ENCODE data around the gene ALDOB. TPM values are rescaled to one million over a fixed set of nuclear protein-coding genes. Genes with fewer than 3 reads are reported as not detected.

Gene ALDOB
- total and polyA plus RNA-seq, 2 of the 13 experiments (the other 11 are each of a cell fraction or from before 2014, with no cell fraction given): 0.29 to 0.97 TPM

DNA sequence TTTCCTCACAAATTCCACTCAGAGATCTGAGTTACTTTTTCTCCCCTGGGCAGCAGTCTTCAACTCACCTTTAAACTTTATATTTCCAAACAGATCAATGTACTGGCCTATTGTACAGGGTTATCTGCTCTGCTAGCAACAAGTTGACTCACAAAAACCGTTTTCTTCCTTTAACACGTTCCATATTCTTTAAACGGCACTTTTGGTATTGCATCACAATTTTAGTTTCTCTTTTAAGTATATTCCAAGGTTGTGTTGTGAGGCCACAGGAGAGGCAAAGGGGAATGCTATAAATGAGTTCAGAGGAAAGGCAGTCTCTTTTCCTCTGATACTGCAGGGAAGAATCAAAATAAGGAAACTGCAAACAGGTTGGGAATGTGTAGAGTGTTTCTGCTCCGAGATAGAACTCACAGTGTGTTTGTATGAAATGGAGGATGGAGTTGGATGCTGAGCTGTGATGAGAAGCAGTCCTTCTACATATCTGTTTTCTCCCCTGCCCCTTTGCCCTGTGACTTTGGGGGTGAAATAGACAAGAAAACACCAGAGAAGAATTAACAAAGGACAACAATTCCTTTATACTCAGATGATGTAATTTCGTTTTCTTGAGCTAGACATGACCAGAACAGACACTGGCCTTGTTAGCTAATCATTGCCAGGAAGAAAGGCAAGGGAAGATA, 9.9 kb upstream of the ALDOB start (continued):
- TF ChIP-seq, protein P1, sequence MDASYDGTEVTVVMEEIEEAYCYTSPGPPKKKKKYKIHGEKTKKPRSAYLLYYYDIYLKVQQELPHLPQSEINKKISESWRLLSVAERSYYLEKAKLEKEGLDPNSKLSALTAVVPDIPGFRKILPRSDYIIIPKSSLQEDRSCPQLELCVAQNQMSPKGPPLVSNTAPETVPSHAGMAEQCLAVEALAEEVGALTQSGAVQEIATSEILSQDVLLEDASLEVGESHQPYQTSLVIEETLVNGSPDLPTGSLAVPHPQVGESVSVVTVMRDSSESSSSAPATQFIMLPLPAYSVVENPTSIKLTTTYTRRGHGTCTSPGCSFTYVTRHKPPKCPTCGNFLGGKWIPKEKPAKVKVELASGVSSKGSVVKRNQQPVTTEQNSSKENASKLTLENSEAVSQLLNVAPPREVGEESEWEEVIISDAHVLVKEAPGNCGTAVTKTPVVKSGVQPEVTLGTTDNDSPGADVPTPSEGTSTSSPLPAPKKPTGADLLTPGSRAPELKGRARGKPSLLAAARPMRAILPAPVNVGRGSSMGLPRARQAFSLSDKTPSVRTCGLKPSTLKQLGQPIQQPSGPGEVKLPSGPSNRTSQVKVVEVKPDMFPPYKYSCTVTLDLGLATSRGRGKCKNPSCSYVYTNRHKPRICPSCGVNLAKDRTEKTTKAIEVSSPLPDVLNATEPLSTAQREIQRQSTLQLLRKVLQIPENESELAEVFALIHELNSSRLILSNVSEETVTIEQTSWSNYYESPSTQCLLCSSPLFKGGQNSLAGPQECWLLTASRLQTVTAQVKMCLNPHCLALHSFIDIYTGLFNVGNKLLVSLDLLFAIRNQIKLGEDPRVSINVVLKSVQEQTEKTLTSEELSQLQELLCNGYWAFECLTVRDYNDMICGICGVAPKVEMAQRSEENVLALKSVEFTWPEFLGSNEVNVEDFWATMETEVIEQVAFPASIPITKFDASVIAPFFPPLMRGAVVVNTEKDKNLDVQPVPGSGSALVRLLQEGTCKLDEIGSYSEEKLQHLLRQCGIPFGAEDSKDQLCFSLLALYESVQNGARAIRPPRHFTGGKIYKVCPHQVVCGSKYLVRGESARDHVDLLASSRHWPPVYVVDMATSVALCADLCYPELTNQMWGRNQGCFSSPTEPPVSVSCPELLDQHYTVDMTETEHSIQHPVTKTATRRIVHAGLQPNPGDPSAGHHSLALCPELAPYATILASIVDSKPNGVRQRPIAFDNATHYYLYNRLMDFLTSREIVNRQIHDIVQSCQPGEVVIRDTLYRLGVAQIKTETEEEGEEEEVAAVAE (CRISPR knock-in tag; IDR thresholded peaks at IDR 0.05; ENCODE audit: borderline replicate concordance): no peak; the same call in 1 of the 2 replicates
- TF ChIP-seq ZNF616 (CRISPR knock-in tag; IDR thresholded peaks at IDR 0.05; ENCODE audit: low read depth) (no peak), ZNF605 (CRISPR knock-in tag; IDR thresholded peaks at IDR 0.05) (no peak), TBX2 (CRISPR knock-in tag; IDR thresholded peaks at IDR 0.05; ENCODE audit: borderline replicate concordance) (peak; percentile 52), NCOA2 (CRISPR knock-in tag; IDR thresholded peaks at IDR 0.05) (peak; percentile 63), ZNF572 (CRISPR knock-in tag; IDR thresholded peaks at IDR 0.05) (no peak), ZNF441 (CRISPR knock-in tag; IDR thresholded peaks at IDR 0.05; ENCODE audit: borderline replicate concordance) (no peak), AGO2 (optimal IDR thresholded peaks at IDR 0.05; ENCODE audit: low read depth, low read length) (no peak), ZBTB3 (CRISPR knock-in tag; IDR thresholded peaks at IDR 0.05; ENCODE audit: borderline replicate concordance, low read depth) (no peak), ERF (CRISPR knock-in tag; IDR thresholded peaks at IDR 0.05) (peak; percentile 34; the same call in 1 of the 2 replicates), ZBTB20 (CRISPR knock-in tag; IDR thresholded peaks at IDR 0.05; ENCODE audit: borderline replicate concordance, low read depth) (0 out of 2 replicates have a peak, but pooled peaks have one; percentile 19), KAT2B (IDR thresholded peaks at IDR 0.05; ENCODE audit: borderline replicate concordance, low read depth, low read length) (no peak), PAF1 (CRISPR knock-in tag; IDR thresholded peaks at IDR 0.05) (no peak), ZNF749 (CRISPR knock-in tag; IDR thresholded peaks at IDR 0.05; ENCODE audit: borderline replicate concordance) (no peak), CBX1 (IDR thresholded peaks at IDR 0.05; ENCODE audit: low read depth) (no peak), CEBPG (CRISPR knock-in tag; IDR thresholded peaks at IDR 0.05) (peak; percentile 96), ISX (CRISPR knock-in tag; conservative IDR thresholded peaks at IDR 0.05) (no peak)
- TF ChIP-seq, protein P2, sequence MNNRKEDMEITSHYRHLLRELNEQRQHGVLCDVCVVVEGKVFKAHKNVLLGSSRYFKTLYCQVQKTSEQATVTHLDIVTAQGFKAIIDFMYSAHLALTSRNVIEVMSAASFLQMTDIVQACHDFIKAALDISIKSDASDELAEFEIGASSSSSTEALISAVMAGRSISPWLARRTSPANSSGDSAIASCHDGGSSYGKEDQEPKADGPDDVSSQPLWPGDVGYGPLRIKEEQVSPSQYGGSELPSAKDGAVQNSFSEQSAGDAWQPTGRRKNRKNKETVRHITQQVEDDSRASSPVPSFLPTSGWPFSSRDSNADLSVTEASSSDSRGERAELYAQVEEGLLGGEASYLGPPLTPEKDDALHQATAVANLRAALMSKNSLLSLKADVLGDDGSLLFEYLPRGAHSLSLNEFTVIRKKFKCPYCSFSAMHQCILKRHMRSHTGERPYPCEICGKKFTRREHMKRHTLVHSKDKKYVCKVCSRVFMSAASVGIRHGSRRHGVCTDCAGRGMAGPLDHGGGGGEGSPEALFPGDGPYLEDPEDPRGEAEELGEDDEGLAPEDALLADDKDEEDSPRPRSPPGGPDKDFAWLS (CRISPR knock-in tag; IDR thresholded peaks at IDR 0.05; ENCODE audit: borderline replicate concordance): no peak
- TF ChIP-seq, protein P3, sequence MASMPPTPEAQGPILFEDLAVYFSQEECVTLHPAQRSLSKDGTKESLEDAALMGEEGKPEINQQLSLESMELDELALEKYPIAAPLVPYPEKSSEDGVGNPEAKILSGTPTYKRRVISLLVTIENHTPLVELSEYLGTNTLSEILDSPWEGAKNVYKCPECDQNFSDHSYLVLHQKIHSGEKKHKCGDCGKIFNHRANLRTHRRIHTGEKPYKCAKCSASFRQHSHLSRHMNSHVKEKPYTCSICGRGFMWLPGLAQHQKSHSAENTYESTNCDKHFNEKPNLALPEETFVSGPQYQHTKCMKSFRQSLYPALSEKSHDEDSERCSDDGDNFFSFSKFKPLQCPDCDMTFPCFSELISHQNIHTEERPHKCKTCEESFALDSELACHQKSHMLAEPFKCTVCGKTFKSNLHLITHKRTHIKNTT (CRISPR knock-in tag; IDR thresholded peaks at IDR 0.05): no peak
- TF ChIP-seq, protein P4, sequence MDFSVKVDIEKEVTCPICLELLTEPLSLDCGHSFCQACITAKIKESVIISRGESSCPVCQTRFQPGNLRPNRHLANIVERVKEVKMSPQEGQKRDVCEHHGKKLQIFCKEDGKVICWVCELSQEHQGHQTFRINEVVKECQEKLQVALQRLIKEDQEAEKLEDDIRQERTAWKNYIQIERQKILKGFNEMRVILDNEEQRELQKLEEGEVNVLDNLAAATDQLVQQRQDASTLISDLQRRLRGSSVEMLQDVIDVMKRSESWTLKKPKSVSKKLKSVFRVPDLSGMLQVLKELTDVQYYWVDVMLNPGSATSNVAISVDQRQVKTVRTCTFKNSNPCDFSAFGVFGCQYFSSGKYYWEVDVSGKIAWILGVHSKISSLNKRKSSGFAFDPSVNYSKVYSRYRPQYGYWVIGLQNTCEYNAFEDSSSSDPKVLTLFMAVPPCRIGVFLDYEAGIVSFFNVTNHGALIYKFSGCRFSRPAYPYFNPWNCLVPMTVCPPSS (IDR thresholded peaks at IDR 0.05): no peak
- TF ChIP-seq, protein P5, sequence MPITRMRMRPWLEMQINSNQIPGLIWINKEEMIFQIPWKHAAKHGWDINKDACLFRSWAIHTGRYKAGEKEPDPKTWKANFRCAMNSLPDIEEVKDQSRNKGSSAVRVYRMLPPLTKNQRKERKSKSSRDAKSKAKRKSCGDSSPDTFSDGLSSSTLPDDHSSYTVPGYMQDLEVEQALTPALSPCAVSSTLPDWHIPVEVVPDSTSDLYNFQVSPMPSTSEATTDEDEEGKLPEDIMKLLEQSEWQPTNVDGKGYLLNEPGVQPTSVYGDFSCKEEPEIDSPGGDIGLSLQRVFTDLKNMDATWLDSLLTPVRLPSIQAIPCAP (CRISPR knock-in tag; IDR thresholded peaks at IDR 0.05; ENCODE audit: low read depth): 0 out of 2 replicates have a peak, but pooled peaks have one; percentile 39
